GM21423 (cell line): ENCODE results near the gene PHF20.
"Not testable (repeated sequence)": the region's sequence is repeated elsewhere in the genome, so short reads cannot be mapped to it uniquely, and the experiment has no call there.

Source experiments
- ATAC-seq: cut with Tn5 transposase; IDR thresholded peaks from one replicate; pipeline ENCODE4 v1.9.1; 2021; ENCODE audit warnings: mild to moderate bottlenecking, moderate library complexity; ENCODE audit not compliant: unreplicated experiment

PHF20 gene

GRCh38 chr20:35771689-35772562 is at the start of gene PHF20:
TSS of gene PHF20 (plus strand) at chr20:35772015. CDS start at chr20:35801523, 29,508 bp downstream.
- peak; percentile 73 for ATAC-seq

- ATAC-seq = not testable (repeated sequence)
These were observed 48.6 kb upstream of the PHF20 start for GRCh38 chr20:35723275-35723639.

- not testable (repeated sequence) for ATAC-seq
These were observed 48.0 kb upstream of the PHF20 start for GRCh38 chr20:35723652-35724320.

- ATAC-seq = no peak
These were observed 47.2 kb upstream of the PHF20 start for GRCh38 chr20:35724321-35725230.

GRCh38 chr20:35726842-35727711 is 44.7 kb upstream of the PHF20 start:
- ATAC-seq = no peak

GRCh38 chr20:35729283-35729807 is 42.5 kb upstream of the PHF20 start:
- no peak for ATAC-seq

- ATAC-seq = no peak
These were observed 41.8 kb upstream of the PHF20 start for GRCh38 chr20:35729836-35730582.

- no peak for ATAC-seq
These were observed 41.0 kb upstream of the PHF20 start for GRCh38 chr20:35730583-35731468.

GRCh38 chr20:35731469-35731788 is 40.4 kb upstream of the PHF20 start:
- ATAC-seq = no peak

- ATAC-seq = no peak
These were observed 39.8 kb upstream of the PHF20 start for GRCh38 chr20:35731862-35732643.

GRCh38 chr20:35732644-35732982 is 39.2 kb upstream of the PHF20 start:
- no peak for ATAC-seq

GRCh38 chr20:35734374-35734773 is 37.4 kb upstream of the PHF20 start:
- ATAC-seq = no peak

- ATAC-seq = no peak
These were observed 36.8 kb upstream of the PHF20 start for GRCh38 chr20:35734777-35735649.

- no peak for ATAC-seq
These were observed 35.9 kb upstream of the PHF20 start for GRCh38 chr20:35735826-35736470.

GRCh38 chr20:35737865-35738333 is 33.9 kb upstream of the PHF20 start:
- ATAC-seq = no peak
